ENCODE measurements around the gene SAMD4B.
A peak's percentile ranks its signal among the peaks of the same experiment; 100 is the strongest.

SAMD4B gene

DNA sequence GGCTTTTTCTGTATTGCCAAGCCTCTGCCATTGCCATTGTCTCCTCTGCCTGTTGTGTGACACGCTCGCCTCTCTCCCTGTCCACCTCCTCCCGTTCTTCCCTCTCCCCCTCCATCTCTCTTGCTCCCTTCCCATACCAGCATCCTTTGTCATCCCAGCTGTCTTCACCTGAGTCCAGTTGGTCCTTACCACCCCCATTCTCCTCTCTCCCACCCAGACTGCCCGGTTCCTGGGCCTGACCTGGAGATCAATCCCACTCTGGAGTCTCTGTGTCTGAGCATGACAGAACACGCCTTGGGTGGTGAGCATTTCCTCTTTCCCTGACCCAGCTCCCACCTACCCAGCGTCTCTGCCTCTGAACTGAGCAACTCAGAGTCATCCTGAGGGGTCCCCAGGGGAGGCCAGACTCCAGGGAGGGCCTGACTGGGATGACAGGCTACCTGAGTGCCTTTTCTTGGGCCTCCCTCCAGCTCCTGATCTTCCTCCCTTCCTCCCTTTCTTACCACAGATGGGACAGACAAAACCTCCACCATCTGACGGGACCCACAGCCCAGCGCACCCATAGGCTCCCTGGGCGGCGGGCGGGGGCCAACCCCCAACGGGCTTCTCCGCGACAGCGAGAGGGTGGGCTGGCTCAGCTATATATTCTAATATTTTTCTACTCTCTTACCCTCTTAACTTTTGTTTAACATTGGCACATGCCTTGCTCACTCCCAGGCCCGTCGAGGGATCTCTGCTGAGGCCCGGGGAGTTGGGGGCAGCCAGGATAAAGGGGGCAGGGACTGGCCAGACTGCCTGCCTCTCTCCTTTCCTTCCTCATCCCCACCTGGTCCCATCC, 41.0 kb downstream of the SAMD4B start:
- H3K4me3 ChIP-seq (ENCODE audit: low read depth in 1 of 2, low read length in 1 of 2) = no peak overlapping the region
- TF ChIP-seq, protein P1, sequence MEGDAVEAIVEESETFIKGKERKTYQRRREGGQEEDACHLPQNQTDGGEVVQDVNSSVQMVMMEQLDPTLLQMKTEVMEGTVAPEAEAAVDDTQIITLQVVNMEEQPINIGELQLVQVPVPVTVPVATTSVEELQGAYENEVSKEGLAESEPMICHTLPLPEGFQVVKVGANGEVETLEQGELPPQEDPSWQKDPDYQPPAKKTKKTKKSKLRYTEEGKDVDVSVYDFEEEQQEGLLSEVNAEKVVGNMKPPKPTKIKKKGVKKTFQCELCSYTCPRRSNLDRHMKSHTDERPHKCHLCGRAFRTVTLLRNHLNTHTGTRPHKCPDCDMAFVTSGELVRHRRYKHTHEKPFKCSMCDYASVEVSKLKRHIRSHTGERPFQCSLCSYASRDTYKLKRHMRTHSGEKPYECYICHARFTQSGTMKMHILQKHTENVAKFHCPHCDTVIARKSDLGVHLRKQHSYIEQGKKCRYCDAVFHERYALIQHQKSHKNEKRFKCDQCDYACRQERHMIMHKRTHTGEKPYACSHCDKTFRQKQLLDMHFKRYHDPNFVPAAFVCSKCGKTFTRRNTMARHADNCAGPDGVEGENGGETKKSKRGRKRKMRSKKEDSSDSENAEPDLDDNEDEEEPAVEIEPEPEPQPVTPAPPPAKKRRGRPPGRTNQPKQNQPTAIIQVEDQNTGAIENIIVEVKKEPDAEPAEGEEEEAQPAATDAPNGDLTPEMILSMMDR (IDR thresholded peaks at IDR 0.05) = no peak
- H3K4me1 ChIP-seq (ENCODE audit: control insufficient read depth in 1 of 2, insufficient read depth in 1 of 2, low read depth in 1 of 2, low read length in 1 of 2) = no peaks in the 10 kb centered on the region
- no peaks in the 10 kb centered on the region for H3K9me3 ChIP-seq
- no peaks in the 10 kb centered on the region for H3K27me3 ChIP-seq
- H3K36me3 ChIP-seq = peaks cover 99% of the 10 kb centered on the region
- H3K27ac ChIP-seq = no peak overlapping the region

DNA sequence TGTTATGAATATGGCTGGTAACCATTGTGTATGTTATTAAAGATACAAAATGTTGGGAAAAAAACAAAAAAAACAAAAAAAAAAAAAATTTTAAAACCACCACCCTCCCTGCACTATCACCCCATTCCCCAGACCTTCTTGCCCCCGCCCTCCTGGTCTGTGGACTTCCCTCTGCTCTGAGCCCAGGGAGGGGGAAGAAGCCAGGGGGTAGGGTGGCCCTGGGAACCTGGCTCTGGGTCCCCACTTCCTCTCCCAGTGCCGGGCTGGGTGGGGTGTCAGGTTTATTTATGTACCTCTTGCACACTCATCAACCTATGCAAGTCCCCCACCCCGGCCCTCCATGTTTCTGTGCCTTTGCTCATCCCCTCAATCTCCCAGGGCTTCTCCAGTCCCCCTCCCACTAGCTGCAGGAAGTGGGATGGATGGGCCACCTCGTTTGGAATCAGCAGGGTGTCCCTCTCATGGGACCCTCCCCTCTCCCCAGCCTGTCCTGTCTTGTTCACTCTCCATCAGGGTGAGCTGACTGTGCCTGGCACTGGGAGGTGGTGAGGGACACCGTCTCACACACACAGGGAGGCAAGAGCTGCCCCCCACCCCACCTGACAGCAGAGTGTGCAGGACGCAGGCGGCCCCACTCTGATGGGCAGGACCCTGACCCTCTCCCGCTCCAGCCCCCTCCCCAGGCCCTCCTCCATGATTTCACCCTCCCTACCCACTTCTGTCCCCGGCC, 42.8 kb downstream of the SAMD4B start:
- Histone ChIP-seq H3K4me3 (ENCODE audit: low read depth in 1 of 2, low read length in 1 of 2) (no peak overlapping the region), H3K27ac (peak overlapping the region; percentile 44), H3K9me3 (no peaks in the 10 kb centered on the region), H3K36me3 (peaks cover 99% of the 10 kb centered on the region), H3K27me3 (no peaks in the 10 kb centered on the region), H3K4me1 (ENCODE audit: control insufficient read depth in 1 of 2, insufficient read depth in 1 of 2, low read depth in 1 of 2, low read length in 1 of 2) (peaks cover 3 to 5% of the 10 kb centered on the region in 2 experiments)
- TF ChIP-seq, protein P1 (IDR thresholded peaks at IDR 0.05) = no peak

DNA sequence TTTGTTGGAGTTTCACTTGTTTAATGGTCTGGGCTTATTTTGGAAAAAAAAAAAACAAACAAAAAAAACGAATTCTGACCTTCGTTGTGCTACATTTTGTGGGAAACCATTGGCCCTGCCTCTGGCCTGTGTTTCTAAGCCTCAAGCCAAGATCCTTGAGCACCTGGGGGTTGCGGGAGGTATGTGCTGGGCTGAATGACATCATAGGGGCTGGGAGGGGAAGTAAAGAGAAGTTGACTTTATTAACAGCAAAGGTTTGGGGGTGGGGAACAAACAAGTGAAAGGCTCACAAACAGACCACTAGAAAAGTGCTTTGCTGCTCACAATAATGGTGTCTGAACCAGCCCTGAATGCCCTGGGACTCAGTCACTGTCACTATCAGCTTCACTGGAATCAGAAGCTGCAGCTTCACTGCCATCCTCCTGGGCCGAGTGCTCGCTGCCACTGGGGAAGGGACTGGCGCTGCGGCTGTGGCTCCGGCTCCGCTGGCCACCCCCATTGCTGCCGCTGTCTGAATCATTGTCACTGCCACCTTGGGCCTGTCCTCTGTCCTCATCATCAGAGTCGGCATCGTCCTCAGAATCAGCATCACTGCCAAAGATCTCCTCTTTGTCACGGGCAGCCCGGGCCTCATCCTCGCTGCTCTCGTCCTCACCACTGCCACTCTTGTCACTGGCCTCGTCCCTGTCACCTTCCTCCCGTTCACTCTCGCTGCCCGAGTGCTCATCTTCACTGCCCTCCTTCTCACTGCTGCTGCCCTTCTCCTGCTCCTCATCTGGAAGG, 43.6 kb downstream of the SAMD4B start:
- Histone ChIP-seq H3K27me3 (no peaks in the 10 kb centered on the region), H3K4me3 (ENCODE audit: low read depth in 1 of 2, low read length in 1 of 2) (no peak overlapping the region)

DNA sequence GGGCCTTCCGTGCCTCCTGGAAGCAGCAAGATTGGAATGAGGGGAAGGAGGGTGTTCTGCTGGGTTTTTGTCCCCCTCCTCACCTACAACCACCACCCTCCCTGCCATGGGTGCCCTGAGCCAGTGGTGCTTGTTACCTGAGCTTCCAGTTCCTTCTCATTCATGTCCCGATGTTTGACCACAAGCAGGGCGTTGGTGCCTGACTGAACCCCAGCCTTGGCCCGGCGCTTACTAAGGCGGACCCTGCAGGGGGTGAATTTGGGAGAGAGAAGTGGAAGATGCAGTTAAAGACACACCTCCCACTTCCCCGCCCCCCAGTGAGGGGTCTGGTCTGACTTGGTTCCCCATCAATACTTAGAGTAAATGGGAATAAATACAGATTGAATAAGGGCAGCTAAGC, 44.3 kb downstream of the SAMD4B start:
- Histone ChIP-seq H3K4me1 (ENCODE audit: control insufficient read depth in 1 of 2, insufficient read depth in 1 of 2, low read depth in 1 of 2, low read length in 1 of 2) (peaks cover 13 to 15% of the 10 kb centered on the region in 2 experiments), H3K4me3 (ENCODE audit: low read depth in 1 of 2, low read length in 1 of 2) (no peak overlapping the region), H3K27me3 (no peaks in the 10 kb centered on the region), H3K36me3 (peaks cover 84% of the 10 kb centered on the region), H3K9me3 (no peaks in the 10 kb centered on the region), H3K27ac (peak overlapping the region; percentile 44)
- TF ChIP-seq, protein P1 (IDR thresholded peaks at IDR 0.05) = no peak

More for the DNA sequence above, 43.6 kb downstream of the SAMD4B start:
- Histone ChIP-seq H3K4me1 (ENCODE audit: control insufficient read depth in 1 of 2, insufficient read depth in 1 of 2, low read depth in 1 of 2, low read length in 1 of 2) (peaks cover 10 to 12% of the 10 kb centered on the region in 2 experiments), H3K27ac (peak overlapping the region; percentile 44), H3K9me3 (no peaks in the 10 kb centered on the region), H3K36me3 (peaks cover 91% of the 10 kb centered on the region)
- TF ChIP-seq, protein P1 (IDR thresholded peaks at IDR 0.05) = no peak

DNA sequence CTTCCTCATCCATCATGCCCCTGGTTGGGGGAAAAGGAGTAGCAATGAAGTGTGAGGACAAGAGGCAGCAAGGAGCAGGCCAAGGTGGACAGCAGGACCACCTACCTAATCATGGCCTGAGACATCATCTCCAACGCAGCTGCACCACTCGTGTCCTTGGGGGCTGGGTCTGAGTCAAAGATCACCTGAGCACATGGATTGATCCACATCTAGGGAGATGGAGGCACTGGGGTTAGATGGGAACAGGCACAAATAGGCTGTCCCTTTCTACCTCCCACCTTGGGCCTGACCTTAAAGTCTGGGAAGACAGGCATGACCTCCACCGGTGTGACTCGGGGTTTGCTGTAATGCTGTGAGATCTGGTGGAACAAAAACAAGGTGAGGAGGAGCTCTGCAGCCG, 46.4 kb downstream of the SAMD4B start:
- no peak overlapping the region for H3K4me3 ChIP-seq (ENCODE audit: low read depth in 1 of 2, low read length in 1 of 2)
- H3K27ac ChIP-seq = no peak overlapping the region

More for the DNA sequence above, 46.4 kb downstream of the SAMD4B start:
- peaks cover 67% of the 10 kb centered on the region for H3K36me3 ChIP-seq
- peaks cover 21 to 27% of the 10 kb centered on the region in 2 experiments for H3K4me1 ChIP-seq (ENCODE audit: control insufficient read depth in 1 of 2, insufficient read depth in 1 of 2, low read depth in 1 of 2, low read length in 1 of 2)
- no peaks in the 10 kb centered on the region for H3K27me3 ChIP-seq
- no peaks in the 10 kb centered on the region for H3K9me3 ChIP-seq
- TF ChIP-seq, protein P1 (IDR thresholded peaks at IDR 0.05) = no peak
